ENCODE data around the gene PZP. TPM values are rescaled to one million over a fixed set of nuclear protein-coding genes. Genes with fewer than 3 reads are reported as not detected.

Gene PZP
- total and polyA plus RNA-seq, 10 of the 15 experiments (the other 5 are each of a cell fraction or from before 2014, with no cell fraction given), result not detected

- WGBS (ENCODE audit: insufficient coverage, insufficient replicate concordance, low lambda C conversion rate, missing lambda C conversion rate), result 34% methylated on average over 6 of the region's 6 CpGs
- Histone ChIP-seq H3K9ac (ENCODE audit: control insufficient read depth, insufficient read depth, low read length) (no peak overlapping the region), H3K27ac (ENCODE audit: control insufficient read depth, insufficient read depth) (no peak overlapping the region), H3K4me1 (ENCODE audit: control insufficient read depth, insufficient read depth, low read length) (peaks cover 8% of the 10 kb centered on the region; the same call in 1 of the 2 replicates), H3K4me3 (no peak overlapping the region), H3K36me3 (ENCODE audit: control insufficient read depth in 2 of 2, insufficient read depth in 2 of 2, low read length in 1 of 2) (no peaks in the 10 kb centered on the region), H3K9me3 (replicated peaks; ENCODE audit: control insufficient read depth, insufficient read depth, low read length) (peaks cover 2% of the 10 kb centered on the region; the same call in 2 of the 3 replicates), H3K4me2 (ENCODE audit: control insufficient read depth, insufficient read depth) (no peak overlapping the region), H4K20me1 (ENCODE audit: control insufficient read depth, insufficient read depth) (no peaks in the 10 kb centered on the region), H2AFZ (ENCODE audit: control insufficient read depth, low read depth, low read length) (no peak overlapping the region), H3K27me3 (replicated peaks in 1 of 2; ENCODE audit: control insufficient read depth in 2 of 2, insufficient read depth in 2 of 2, low read length in 1 of 2) (no peaks in the 10 kb centered on the region), H3K79me2 (ENCODE audit: control insufficient read depth, insufficient read depth, low read length) (no peaks in the 10 kb centered on the region)
- FAIRE-seq (no peak), DNase-seq (ENCODE audit: low read depth, low spot score) (no peak), ATAC-seq (no peak)
- BruUV-seq (replicated peaks), result no TSS peak
- ChIA-PET POLR2A (no interaction called here), RAD21 (ENCODE audit: unreplicated experiment) (no interaction called here), SMC1A (ENCODE audit: uncharacterized antibody, unreplicated experiment) (no interaction called here), CTCF (interaction anchor here (0.9 to 1.2 kb wide), 2 partner anchors 59 to 259 kb away, joined by 3 read pairs; partner anchors contain the start of gene PZP)
- intact Hi-C loops (cut with micrococcal nuclease; ENCODE audit: unreplicated experiment), result no loop called here
- no peak for TF ChIP-seq NKRF (conservative IDR thresholded peaks at IDR 0.05)
- TF ChIP-seq RAD21 (IDR thresholded peaks at IDR 0.05; ENCODE audit: insufficient read depth, low read depth, low read length), result 0 out of 2 replicates have a peak, but pooled peaks have one; percentile 10
- TF ChIP-seq, protein P1, sequence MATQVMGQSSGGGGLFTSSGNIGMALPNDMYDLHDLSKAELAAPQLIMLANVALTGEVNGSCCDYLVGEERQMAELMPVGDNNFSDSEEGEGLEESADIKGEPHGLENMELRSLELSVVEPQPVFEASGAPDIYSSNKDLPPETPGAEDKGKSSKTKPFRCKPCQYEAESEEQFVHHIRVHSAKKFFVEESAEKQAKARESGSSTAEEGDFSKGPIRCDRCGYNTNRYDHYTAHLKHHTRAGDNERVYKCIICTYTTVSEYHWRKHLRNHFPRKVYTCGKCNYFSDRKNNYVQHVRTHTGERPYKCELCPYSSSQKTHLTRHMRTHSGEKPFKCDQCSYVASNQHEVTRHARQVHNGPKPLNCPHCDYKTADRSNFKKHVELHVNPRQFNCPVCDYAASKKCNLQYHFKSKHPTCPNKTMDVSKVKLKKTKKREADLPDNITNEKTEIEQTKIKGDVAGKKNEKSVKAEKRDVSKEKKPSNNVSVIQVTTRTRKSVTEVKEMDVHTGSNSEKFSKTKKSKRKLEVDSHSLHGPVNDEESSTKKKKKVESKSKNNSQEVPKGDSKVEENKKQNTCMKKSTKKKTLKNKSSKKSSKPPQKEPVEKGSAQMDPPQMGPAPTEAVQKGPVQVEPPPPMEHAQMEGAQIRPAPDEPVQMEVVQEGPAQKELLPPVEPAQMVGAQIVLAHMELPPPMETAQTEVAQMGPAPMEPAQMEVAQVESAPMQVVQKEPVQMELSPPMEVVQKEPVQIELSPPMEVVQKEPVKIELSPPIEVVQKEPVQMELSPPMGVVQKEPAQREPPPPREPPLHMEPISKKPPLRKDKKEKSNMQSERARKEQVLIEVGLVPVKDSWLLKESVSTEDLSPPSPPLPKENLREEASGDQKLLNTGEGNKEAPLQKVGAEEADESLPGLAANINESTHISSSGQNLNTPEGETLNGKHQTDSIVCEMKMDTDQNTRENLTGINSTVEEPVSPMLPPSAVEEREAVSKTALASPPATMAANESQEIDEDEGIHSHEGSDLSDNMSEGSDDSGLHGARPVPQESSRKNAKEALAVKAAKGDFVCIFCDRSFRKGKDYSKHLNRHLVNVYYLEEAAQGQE (IDR thresholded peaks at IDR 0.05; ENCODE audit: low read depth, low read length), result no peak
- TF ChIP-seq STAT3 (IDR thresholded peaks at IDR 0.05; ENCODE audit: low read depth, low read length), result no peak
- peak in 1 of 3 experiments; percentile 7; a peak in 1 of 6 replicates for TF ChIP-seq CTCF (IDR thresholded peaks at IDR 0.05 in 2 of 3, conservative IDR thresholded peaks at IDR 0.05 in 1 of 3; ENCODE audit: control insufficient read depth in 2 of 3, extremely low read depth in 1 of 3, insufficient read depth in 1 of 3, low read depth in 3 of 3, low read length in 3 of 3)
- no peak for TF ChIP-seq CBX3 (IDR thresholded peaks at IDR 0.05; ENCODE audit: borderline replicate concordance, low read depth)
- no peak for TF ChIP-seq RUNX3 (IDR thresholded peaks at IDR 0.05; ENCODE audit: low read length)
- in situ Hi-C loops (cut with MboI), result no loop called here
These were observed 58.8 kb downstream of the PZP start for GRCh38 chr12:9149372-9149771.
